Smooth muscle cell of the umbilical artery (primary cell): ENCODE results near the gene TMEM91. TPM values are rescaled to one million over a fixed set of nuclear protein-coding genes. Genes with fewer than 3 reads are reported as not detected.

Source experiments
- total RNA-seq: library from RNA; depleted of rRNA; stranded (reverse); fragments of >200 nt; gene quantifications from 2 replicates; pipeline ENCODE4 v1.2.3, GENCODE V29; 2014

The TMEM91 gene
- 5.0 and 9.8 TPM in 2 replicates for total RNA-seq

DNA sequence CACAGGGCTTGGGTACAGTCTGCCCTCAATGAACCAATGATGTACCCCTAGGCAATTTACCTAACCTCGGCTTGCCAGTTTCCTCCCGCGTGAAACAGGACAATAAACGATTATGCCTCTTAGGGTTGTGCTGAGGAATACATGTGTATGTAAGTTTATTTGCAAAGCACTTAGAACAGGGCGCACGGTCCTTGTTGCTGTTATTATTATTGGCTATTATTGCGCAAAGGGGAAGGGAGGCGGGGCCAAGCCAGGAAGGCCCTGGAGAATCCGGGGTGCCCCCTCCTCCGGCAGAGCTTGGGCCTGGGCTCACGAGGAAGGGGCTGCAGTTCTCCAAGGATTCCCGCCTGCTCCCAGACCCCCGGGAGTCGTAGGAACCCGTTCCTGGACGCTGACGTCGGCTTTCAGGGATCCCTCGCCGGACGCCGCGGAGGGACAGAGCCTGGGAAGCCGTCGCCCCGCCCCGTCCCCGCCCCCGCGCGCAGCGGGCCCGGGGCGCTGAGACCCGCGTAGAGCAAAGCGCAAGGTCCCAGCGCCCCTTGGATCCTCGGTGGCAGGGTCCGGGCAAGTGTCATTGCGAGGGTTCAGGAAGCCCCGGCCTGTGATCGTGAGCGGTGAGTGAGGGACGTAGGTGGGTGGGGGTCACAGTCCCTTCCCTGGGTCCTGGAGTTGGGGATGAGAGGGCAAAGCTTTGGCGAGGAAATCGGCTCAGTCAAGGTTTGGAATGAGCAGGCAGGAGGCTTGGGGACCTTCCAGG is at the start of gene TMEM91:
Gene TMEM91 (plus strand): TSS at position 293 of the 757 bp plus-strand sequence. CDS start 1,777 bp downstream, outside the sequence.

DNA sequence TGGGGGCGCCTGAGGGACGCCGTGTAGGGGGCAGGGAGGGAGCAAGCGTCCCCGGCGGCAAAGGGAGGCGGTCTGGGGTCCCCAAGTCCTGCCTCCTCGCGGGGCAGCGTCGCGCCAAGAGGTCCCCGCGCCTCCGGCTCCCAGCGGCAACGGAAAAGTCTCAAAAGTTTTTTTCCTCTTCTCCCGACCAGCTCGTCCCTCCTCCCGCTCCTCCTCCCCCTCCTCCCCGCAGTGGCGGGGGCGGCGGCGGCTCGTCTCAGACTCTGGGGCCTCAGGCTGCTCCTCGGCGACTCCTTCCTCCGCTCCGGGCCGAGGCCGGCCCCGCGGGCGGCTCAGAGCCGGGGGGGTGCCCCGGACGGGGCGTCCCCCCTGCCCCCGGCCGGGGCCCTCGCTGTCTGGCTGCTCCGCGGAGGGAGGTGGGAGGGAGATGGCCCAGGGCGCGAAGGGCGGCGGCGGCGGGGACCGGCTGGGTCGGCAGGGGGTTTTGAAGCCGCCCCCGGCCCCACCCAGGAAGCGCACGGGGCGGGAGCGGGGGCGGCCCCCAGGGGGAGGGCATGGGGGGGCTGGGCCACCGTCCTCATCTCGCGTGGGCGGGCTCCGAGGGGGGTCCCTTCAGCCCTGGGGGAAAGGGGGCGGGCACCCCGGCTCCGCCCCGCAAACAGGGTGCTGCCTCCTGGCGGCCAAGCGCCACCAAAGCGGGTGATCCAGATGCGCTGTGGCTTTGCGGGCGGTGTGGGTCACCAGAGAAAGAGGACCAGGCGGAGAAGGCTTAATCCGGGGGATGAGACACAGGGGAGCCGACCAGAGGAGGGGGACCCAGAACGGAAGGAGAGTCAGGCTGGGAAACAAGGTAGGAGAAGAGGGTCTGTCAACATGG is 22.6 kb upstream of the TMEM91 start, which contains the start of gene TGFB1:
Gene TGFB1 (minus strand): TSS at position 457 of the 877 bp plus-strand sequence. CDS start 878 bp downstream, outside the sequence.

DNA sequence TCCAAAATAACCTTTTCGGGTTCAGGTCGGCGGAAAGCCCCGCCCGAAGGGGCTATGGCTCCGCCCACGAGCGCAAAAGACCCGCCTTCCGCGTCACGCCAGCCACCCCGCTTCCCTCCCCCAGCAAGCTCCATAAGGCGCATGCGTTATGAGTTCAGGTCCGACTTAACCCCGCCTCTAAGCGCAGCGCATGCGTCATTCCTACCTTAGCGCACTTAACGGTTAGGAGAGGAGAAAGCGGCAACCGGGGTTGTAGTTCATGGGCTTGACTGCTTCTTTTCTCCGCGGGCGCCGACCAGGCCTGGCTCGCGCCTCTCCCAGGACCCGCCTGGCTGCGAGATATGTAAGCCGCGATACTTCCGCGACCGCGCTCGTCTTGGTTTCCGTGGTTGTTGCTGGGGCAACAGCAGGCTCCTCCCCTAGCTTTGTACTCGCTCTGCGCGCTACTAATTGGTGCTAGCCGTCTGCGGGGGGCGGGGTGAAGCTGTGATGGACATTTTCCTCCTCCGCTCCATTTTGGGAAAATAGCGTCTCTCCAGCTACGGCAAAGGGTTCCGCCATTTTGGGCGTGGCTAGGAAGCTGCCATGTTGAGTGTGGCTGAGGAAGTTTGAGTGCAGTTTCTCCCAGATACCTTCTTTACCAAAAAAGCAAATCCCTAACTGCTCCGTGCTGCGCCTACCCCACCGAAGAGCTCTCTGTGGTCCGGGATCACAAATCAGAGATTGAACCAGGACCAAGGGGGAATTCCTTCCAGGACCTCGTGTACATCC is 12.4 kb upstream of the TMEM91 start, which contains the start of gene B9D2:
Gene B9D2 (minus strand): TSS at position 397 of the 771 bp plus-strand sequence. CDS start 630 bp downstream, outside the sequence.

DNA sequence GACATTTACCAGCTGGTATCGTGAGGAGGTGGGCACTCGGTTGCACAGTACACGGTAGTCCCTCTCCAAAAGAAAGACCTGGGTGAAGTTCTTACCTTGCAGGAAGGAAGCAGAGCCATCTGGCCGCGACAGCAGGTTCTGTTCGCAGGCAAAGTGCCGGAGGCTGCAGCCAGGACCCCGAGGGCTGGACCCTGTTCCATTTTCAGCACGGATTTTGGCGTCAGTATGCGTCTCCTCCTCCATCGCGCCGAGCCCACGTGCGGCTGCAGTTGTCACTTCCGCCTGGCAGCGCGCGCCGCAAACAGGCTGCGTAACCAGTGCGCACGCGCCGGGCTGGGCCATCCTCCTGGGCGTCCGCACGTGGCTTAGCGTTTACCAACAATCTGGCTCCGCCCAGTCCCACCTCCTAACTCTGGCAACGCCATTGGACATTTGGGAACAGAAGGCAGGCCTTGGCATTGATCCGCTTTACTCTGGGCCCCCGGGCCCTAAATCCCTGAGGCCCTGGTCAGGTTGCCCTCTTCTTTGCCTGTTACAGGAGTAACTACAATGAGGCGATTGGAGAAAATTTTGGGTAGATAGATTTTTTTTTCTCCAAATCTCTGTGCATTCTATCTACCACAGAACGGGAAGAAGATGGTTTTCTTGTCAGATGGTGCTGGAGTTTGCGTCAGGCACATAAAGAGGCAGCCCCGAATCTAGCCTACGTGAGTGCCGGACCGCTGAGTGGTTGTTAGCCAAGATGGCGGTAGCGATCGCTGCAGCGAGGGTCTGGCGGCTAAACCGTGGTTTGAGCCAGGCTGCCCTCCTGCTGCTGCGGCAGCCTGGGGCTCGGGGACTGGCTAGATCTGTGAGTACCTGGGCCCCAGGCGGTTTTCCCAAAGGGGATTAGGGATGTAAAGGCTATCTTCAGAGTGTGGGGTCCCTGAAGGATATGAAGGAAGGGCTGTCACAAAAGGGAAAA is 21.0 kb downstream of the TMEM91 start, which contains the start of the genes BCKDHA and EXOSC5:
Gene BCKDHA (plus strand): TSS at position 733 of the 964 bp plus-strand sequence. CDS start 10 bp downstream, at position 743.
Gene EXOSC5 (minus strand): TSS at position 274 of the 964 bp plus-strand sequence. CDS start 31 bp downstream, at position 243.

DNA sequence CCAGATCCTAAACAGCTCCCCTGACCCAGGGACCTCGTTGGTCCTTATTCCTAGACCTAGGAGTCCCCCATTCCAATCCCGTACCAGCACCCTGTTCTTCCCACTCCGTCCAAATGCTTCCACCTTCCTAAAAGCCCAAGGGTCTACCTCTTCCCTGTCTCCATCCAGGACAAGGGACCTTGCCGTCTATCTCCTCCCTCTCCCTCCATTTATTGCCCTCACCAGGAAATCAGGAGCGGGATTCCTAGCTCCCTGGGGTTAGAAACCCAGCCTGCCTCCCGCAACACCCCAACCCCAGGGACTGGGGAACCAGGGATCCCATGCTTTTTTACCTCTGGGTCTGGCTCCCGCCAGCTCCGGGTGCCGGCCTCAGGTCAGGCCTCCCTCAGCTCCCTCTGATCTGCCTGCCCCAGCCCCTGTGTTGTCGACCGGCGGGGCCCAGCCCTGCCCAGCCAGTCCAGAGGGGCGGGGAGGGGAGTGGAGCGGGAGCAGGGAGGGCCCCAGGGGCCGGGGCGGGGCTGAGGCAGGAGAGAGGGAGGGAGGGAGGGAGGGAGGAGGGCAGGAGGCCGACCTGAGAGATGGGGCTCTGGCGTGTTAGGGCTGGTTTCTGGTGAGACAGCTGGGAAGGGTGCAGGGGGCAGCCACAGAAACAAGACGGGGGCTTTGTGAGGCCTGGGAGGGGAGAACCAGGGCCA is 50.8 kb downstream of the TMEM91 start, which contains the start of gene B3GNT8:
Gene B3GNT8 (minus strand): TSS at position 423 of the 695 bp plus-strand sequence. CDS start 596 bp downstream, outside the sequence.

Other genes starting within 250 kb of the TMEM91 start
- 0.89 and 2.1 TPM in 2 replicates for gene CYP2S1, start 183.3 kb upstream of the TMEM91 start, total RNA-seq
- 118 and 345 TPM in 2 replicates for gene AXL, start 157.3 kb upstream of the TMEM91 start, total RNA-seq
- gene HNRNPUL1, start 112.2 kb upstream of the TMEM91 start, total RNA-seq, result 60.6 and 119 TPM in 2 replicates
- gene CCDC97, start 66.4 kb upstream of the TMEM91 start, total RNA-seq, result 8.3 and 9.1 TPM in 2 replicates
- gene TGFB1, start 22.6 kb upstream of the TMEM91 start, total RNA-seq, result 24.1 and 38.9 TPM in 2 replicates
- gene B9D2, start 12.4 kb upstream of the TMEM91 start, total RNA-seq, result 2.6 and 3.9 TPM in 2 replicates
- 7.1 and 8.6 TPM in 2 replicates for gene EXOSC5, start 20.8 kb downstream of the TMEM91 start, total RNA-seq
- 25.5 and 27.9 TPM in 2 replicates for gene BCKDHA, start 21.3 kb downstream of the TMEM91 start, total RNA-seq
- 0.30 and 0.88 TPM in 2 replicates for gene B3GNT8, start 50.8 kb downstream of the TMEM91 start, total RNA-seq
- 31.8 and 35.2 TPM in 2 replicates for gene DMAC2, start 63.4 kb downstream of the TMEM91 start, total RNA-seq
- gene ERICH4, start 66.6 kb downstream of the TMEM91 start, total RNA-seq, result not detected in 2 replicates
- gene CEACAM21, start 199.6 kb downstream of the TMEM91 start, total RNA-seq, result not detected in 2 replicates